AG04449 (cell line): ENCODE measurements around the gene GOLIM4.
"Not testable (repeated sequence)": the region's sequence is repeated elsewhere in the genome, so short reads cannot be mapped to it uniquely, and the experiment has no call there.

ENCODE experiments used
- CTCF ChIA-PET: fragments of 350-600 bp; formaldehyde crosslinking; extraction: SDS; loops from one replicate; lab custom pipeline; 2021; ENCODE audit warnings: antibody characterized with exemption; lab: Yijun Ruan, JAX
- POLR2A ChIA-PET: fragments of 400-600, 350-600 bp; formaldehyde crosslinking; extraction: SDS; loops from one replicate; lab custom pipeline; 2020; ENCODE audit warnings: antibody characterized with exemption, inconsistent platforms; lab: Yijun Ruan, JAX
- DNase-seq: peaks from one replicate; pipeline ENCODE4 v3.0.0-alpha.2; 2010; ENCODE audit warnings: low read depth, low spot score
- H3K4me3 ChIP-seq: 2 replicates; pipeline ENCODE4 v1.5.1; 2011; ENCODE audit warnings: low read depth, mild to moderate bottlenecking, control low read depth, low read length
- CTCF ChIP-seq: IDR thresholded peaks from one replicate; pipeline ENCODE4 v1.5.1; 2011; ENCODE audit warnings: mild to moderate bottlenecking, moderate library complexity, low read length, control low read depth, inconsistent platforms; ENCODE audit not compliant: insufficient read depth; ENCODE audit errors: missing control alignments

Gene GOLIM4

GRCh38 chr3:168058481-168058880 is 37.2 kb downstream of the GOLIM4 start:
- TF ChIP-seq CTCF = no peak
- POLR2A ChIA-PET = interaction anchor here (1.5 kb wide), 1 partner anchor 36 kb away, joined by 4 read pairs; no protein-coding TSS in a partner anchor
- DNase-seq = no peak
- no peak overlapping the region for H3K4me3 ChIP-seq
- CTCF ChIA-PET = interaction anchor here (0.9 to 1.4 kb wide), 4 partner anchors 11 to 106 kb away, joined by 3 to 12 read pairs (median 4); no protein-coding TSS in a partner anchor

- H3K4me3 ChIP-seq, POLR2A ChIA-PET, DNase-seq: not testable (repeated sequence)
- CTCF ChIA-PET = interaction anchor here (1.1 to 1.5 kb wide), 4 partner anchors 8 to 110 kb away, joined by 3 to 6 read pairs (median 6); no protein-coding TSS in a partner anchor
Observed at GRCh38 chr3:168056398-168057230, 39.1 kb downstream of the GOLIM4 start.

GRCh38 chr3:168054447-168054846 is 41.3 kb downstream of the GOLIM4 start:
- no peak for DNase-seq
- ChIA-PET CTCF (interaction anchor here (1.2 to 4.6 kb wide), 2 partner anchors 33 to 112 kb away, joined by 3 to 67 read pairs; no protein-coding TSS in a partner anchor), POLR2A (no interaction called here)
- no peak overlapping the region for H3K4me3 ChIP-seq
- no peak for TF ChIP-seq CTCF

GRCh38 chr3:168053115-168053514 is 42.6 kb downstream of the GOLIM4 start:
- no peak overlapping the region for H3K4me3 ChIP-seq
- ChIA-PET CTCF (interaction anchor here (0.6 to 4.6 kb wide), 13 partner anchors 9 to 117 kb away, joined by 3 to 67 read pairs (median 4); no protein-coding TSS in a partner anchor), POLR2A (no interaction called here)
- no peak for DNase-seq
- TF ChIP-seq CTCF = no peak

GRCh38 chr3:168052515-168052914 is 43.2 kb downstream of the GOLIM4 start:
- ChIA-PET CTCF (interaction anchor here (1.1 to 4.6 kb wide), 10 partner anchors 9 to 114 kb away, joined by 3 to 67 read pairs (median 6); no protein-coding TSS in a partner anchor), POLR2A (interaction anchor here (1.0 kb wide), 1 partner anchor 19 kb away, joined by 3 read pairs; no protein-coding TSS in a partner anchor)
- H3K4me3 ChIP-seq = no peak overlapping the region
- no peak for DNase-seq
- TF ChIP-seq CTCF = no peak

- H3K4me3 ChIP-seq = no peak overlapping the region
- CTCF ChIA-PET = interaction anchor here (1.5 to 4.6 kb wide), 8 partner anchors 10 to 115 kb away, joined by 3 to 67 read pairs (median 8); no protein-coding TSS in a partner anchor
- no peak for TF ChIP-seq CTCF
- POLR2A ChIA-PET = interaction anchor here (1.0 kb wide), 1 partner anchor 20 kb away, joined by 3 read pairs; no protein-coding TSS in a partner anchor
- DNase-seq = no peak
Observed at GRCh38 chr3:168051531-168052471, 43.9 kb downstream of the GOLIM4 start.
